Left kidney (tissue), 2 donors: ENCODE measurements around the gene KLHL20. TPM values are rescaled to one million over a fixed set of nuclear protein-coding genes. Genes with fewer than 3 reads are reported as not detected.
A peak's percentile ranks its signal among the peaks of the same experiment; 100 is the strongest.
"Not testable (repeated sequence)": the region's sequence is repeated elsewhere in the genome, so short reads cannot be mapped to it uniquely, and the experiment has no call there.

Source experiments
- DNase-seq: peaks from one replicate; pipeline ENCODE4 v3.0.0-alpha.2; 2013
- polyA plus RNA-seq: library from polyadenylated mRNA; unstranded; fragments of 120-200 nt; gene quantifications from one replicate; pipeline ENCODE4 v1.2.1, GENCODE V29; 2013; ENCODE audit not compliant: insufficient read length

Gene KLHL20
- polyA plus RNA-seq, 1 donor: 23.7 TPM

DNA sequence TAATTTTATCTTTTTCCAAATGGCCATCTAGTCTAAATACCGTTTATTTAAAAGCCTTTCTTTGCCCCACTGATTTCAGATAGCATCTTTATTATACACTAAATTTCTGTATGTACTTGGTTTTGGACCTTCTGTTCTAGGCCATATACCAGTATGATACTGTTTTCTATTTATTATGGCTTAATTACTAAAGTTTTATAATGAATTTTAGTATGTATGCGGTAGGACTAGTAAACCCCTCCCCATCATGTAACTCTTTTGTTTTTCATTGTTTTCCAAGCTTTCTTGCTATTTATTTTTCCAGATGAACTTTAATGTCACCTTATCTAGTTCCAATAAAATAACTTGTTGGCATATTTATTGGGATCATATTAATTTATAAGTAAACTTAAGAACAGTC is 29.9 kb downstream of the KLHL20 start:
- no peak for DNase-seq

DNA sequence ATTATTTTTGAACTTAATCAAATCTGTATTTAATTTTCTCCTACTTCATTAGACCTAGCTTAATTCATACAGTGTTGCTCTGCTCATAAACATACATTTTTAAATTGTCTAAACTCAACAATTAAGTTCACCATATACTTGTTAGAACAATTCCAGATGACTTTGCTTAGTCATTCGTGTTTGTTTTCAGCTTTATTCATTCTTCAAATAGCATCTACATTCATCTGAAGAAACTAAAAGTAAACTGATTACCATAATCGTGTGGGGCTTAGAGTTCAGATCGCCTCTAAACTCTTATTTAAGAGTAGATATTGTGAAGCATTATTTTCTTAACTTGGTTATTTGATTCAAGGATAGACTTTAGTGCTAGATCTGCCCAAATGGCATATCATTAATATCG is 34.4 kb downstream of the KLHL20 start:
- DNase-seq: no peak

- no peak for DNase-seq
Observed at GRCh38 chr1:173753830-173754229, 39.0 kb downstream of the KLHL20 start.

DNA sequence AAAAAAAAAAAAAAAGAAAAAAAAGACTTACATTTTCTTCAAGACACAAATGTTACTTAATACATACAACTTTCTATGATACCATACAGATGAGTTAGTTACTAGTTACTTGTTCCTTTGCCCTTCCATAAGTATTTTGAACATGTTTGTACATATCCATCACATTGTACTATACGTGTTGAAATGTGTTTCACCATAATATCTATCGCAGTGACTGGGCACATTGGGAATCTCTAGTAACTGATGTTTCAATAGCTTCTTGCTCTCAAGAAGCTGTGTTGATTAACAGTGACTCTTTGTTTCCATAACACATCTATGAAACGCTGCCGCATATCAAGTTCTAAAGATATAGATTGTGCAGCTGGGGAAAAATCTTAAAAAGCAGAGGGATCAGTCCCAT is 42.9 kb downstream of the KLHL20 start:
- no peak for DNase-seq

DNA sequence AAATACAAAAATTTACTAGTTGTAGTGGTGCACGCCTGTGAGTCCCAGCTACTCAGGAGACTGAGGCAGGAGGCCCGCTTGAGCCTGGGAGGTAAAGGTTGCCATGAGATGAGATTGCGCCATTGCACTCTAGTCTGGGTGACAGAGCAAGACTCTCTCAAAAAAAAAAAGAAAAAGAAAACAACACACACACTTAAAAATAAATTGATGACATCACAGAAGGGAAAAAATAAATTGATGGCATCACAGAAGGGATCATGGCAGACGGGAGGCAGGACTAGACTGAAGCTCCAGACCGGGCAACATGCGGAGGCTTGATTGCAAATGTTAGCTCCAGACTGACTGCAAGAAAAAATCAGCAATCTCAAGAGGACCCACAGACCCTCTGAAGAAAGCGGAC is 43.3 kb downstream of the KLHL20 start:
- no peak for DNase-seq

GRCh38 chr1:173758980-173759379 is 44.2 kb downstream of the KLHL20 start:
- no peak for DNase-seq

GRCh38 chr1:173764331-173764730 is 49.5 kb downstream of the KLHL20 start:
- DNase-seq: not testable (repeated sequence)

GRCh38 chr1:173768206-173768605 is 53.4 kb downstream of the KLHL20 start:
- no peak for DNase-seq

GRCh38 chr1:173768827-173769226 is 54.0 kb downstream of the KLHL20 start:
- DNase-seq: no peak

- DNase-seq: not testable (repeated sequence)
Observed at GRCh38 chr1:173770330-173770729, 55.5 kb downstream of the KLHL20 start.

- DNase-seq: no peak
Observed at GRCh38 chr1:173771560-173771959, 56.8 kb downstream of the KLHL20 start.

DNA sequence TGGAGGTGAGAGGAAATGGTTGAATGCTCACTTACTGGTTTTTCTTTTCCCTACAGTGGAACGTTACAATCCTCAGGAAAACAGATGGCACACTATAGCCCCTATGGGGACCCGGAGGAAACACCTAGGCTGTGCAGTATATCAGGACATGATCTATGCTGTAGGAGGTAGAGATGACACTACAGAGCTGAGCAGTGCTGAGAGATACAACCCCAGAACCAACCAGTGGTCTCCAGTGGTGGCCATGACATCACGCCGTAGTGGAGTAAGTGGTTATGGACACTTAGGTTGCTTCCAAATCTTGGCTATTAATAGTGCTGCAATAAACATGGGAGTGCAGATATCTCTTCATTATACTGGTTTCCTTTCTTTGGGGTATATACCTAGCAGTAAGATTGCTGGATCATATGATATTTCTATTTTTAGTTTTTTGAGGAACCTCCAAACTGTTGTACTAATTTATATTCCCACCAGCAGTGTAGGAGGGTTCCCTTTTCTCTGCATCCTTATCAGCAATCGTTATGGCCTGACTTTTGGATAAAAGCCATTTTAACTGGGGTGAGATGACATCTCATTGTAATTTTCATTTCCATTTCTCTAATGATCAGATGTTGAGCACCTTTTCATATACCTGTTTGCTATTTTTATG is 60.9 kb downstream of the KLHL20 start:
- DNase-seq: no peak

- no peak for DNase-seq
Observed at GRCh38 chr1:173779936-173780335, 65.2 kb downstream of the KLHL20 start.

GRCh38 chr1:173784997-173785396 is 70.2 kb downstream of the KLHL20 start:
- DNase-seq: no peak

DNA sequence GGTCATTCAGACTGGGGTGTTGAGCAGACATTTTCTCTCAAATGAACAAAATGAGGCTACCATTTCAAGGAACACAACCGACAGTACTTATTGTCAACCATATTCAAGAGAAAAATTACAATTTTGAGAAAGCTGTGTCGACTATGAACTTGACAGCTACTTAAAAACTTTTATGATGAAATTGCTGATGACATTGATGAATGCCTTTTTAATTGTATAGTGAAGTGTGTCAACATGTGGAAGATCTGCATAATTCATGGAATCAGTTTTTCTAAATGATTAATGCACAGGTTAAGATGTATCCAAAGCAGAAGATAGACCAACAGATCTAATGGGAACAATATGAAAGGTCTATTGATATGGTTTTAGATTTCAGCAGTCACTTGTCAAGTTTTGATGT is 75.1 kb downstream of the KLHL20 start:
- no peak for DNase-seq

GRCh38 chr1:173798078-173798477 is 83.3 kb downstream of the KLHL20 start:
- DNase-seq: no peak

DNA sequence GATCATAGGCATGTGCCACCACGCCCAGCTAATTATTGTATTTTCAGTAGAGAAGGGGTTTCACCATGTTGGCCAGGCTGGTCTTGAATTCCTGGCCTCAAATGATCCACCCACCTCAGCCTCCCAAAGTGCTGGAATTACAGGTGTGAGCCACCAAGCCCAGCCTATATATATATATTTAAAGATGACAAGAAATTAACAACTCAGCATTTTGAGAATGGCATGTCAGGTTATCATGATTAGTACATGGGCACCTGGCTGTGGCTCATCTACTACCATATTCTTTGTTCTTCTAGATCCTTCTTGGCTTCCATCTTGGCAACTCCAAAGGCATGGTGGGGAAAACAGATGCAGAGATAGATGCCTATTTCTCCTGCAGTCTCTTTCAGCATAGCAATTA is 85.2 kb downstream of the KLHL20 start:
- not testable (repeated sequence) for DNase-seq

GRCh38 chr1:173802961-173803360 is 88.2 kb downstream of the KLHL20 start:
- DNase-seq: no peak

DNA sequence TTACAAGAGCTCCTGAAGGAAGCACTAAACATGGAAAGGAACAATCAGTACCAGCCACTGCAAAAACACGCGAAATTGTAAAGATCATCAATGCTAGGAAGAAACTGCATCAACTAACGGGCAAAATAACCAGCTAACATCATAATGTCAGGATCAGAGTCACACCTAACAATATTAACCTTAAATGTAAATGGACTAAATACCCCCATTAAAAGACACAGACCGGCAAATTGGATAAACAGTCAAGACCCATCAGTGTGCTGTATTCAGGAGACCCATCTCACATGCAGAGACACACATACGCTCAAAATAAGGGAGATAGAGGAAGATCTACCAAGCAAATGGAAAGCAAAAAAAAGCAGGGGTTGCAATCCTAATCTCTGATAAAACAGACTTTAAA is 98.9 kb downstream of the KLHL20 start:
- DNase-seq: not testable (repeated sequence)

- DNase-seq: no peak
Observed at GRCh38 chr1:173818459-173818858, 103.7 kb downstream of the KLHL20 start.

- no peak for DNase-seq
Observed at GRCh38 chr1:173821680-173822079, 106.9 kb downstream of the KLHL20 start.

- peak; percentile 1 for DNase-seq
Observed at GRCh38 chr1:173823781-173824314, 109.1 kb downstream of the KLHL20 start.

- peak; percentile 97 for DNase-seq
Observed at GRCh38 chr1:173824315-173825081, 109.7 kb downstream of the KLHL20 start, which contains the start of the genes CENPL and DARS2. CENPL (minus strand) TSS chr1:173824883; CDS start chr1:173811299, 13,584 bp downstream. DARS2 (plus strand) TSS chr1:173824673; CDS start chr1:173825230, 557 bp downstream.
